ENCODE data around the gene TRIM24. TPM values are rescaled to one million over a fixed set of nuclear protein-coding genes. Genes with fewer than 3 reads are reported as not detected.
"Not testable (repeated sequence)": the region's sequence is repeated elsewhere in the genome, so short reads cannot be mapped to it uniquely, and the experiment has no call there.

Gene TRIM24
- total RNA-seq, 2 experiments from 2014 or later: 13.6 to 15.9 TPM

DNA sequence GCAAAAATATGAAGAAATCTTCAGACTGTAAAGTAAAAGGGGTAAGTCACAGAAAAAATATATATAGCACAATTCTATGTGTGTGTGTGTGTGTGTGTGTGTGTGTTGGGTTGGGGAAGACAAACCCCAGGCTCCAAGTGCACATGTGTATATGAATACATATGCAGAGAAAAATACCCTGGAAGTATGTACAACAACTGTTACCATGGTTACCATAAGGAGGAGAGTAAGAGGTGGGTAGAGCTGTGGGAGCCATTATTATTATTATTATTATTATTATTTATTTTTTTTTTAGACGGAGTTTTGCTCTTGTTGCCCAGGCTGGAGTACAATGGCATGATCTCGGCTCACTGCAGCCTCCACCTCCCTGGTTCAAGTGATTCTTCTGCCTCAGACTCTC, 23.7 kb upstream of the TRIM24 start:
- CTCF ChIA-PET: no interaction called here
- Mint-ChIP-seq H3K4me3 (no peak overlapping the region), H3K9me3 (peaks cover 7% of the 10 kb centered on the region), H3K27me3 (peaks cover 3% of the 10 kb centered on the region), H3K4me1 (ENCODE audit: low read depth) (no peaks in the 10 kb centered on the region), H3K27ac (no peak overlapping the region), H3K36me3 (no peaks in the 10 kb centered on the region)
- POLR2A ChIA-PET: no interaction called here
- DNase-seq: no peak
- intact Hi-C loops (cut with micrococcal nuclease): no loop called here

DNA sequence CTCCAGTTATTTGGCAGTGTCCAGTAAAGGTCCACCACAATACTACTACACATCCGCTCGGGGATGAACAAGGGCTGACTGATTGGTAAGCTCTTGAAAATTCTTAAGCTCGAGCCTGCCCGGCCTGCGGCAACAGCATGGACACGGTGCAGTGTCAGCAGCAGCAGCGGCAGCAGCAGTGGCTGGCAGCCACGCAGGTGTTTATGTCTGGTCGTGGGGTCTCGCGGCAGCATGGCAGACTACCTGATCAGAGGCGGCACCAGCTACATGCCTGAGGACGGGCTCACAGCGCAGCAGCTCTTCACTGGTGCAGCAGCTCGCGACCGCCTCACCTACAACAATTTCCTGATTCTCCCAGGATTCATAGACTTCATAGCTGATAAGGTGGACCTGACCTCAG, 19.6 kb upstream of the TRIM24 start:
- Mint-ChIP-seq H3K27ac (no peak overlapping the region), H3K9me3 (no peaks in the 10 kb centered on the region), H3K36me3 (no peaks in the 10 kb centered on the region), H3K27me3 (peaks cover 5% of the 10 kb centered on the region), H3K4me3 (no peak overlapping the region), H3K4me1 (ENCODE audit: low read depth) (no peaks in the 10 kb centered on the region)
- CTCF ChIA-PET: no interaction called here
- POLR2A ChIA-PET: no interaction called here
- intact Hi-C loops (cut with micrococcal nuclease): no loop called here
- DNase-seq: no peak

DNA sequence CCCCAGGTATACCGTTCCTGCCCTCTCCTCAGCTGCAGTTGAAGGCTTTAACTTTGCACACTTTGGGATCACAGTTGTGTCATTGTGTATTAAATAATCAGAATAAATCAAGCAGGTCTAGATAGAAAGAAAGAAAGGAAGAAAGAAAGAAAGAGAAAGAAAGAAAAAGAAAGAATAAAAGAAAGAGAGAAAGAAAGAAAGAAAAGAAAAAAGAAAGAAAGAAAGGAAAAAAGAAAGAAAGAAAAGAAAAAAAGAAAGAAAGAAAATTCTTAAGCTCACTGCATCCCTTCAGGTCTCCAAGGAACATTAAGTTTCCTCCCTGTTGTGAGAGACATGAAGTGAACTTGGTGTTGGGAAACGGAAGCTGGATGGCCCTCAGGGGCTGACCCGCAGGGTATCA, 17.2 kb upstream of the TRIM24 start:
- H3K27ac Mint-ChIP-seq: no peak overlapping the region
- no peak for DNase-seq
- H3K4me3 Mint-ChIP-seq: no peak overlapping the region
- peaks cover 2% of the 10 kb centered on the region for H3K27me3 Mint-ChIP-seq
- POLR2A ChIA-PET: no interaction called here
- H3K4me1 Mint-ChIP-seq (ENCODE audit: low read depth): no peaks in the 10 kb centered on the region
- no peaks in the 10 kb centered on the region for H3K36me3 Mint-ChIP-seq
- H3K9me3 Mint-ChIP-seq: no peaks in the 10 kb centered on the region
- intact Hi-C loops (cut with micrococcal nuclease): no loop called here
- CTCF ChIA-PET: interaction anchor here (0.6 kb wide), 1 partner anchor 68 kb away, joined by 4 read pairs; no protein-coding TSS in a partner anchor

DNA sequence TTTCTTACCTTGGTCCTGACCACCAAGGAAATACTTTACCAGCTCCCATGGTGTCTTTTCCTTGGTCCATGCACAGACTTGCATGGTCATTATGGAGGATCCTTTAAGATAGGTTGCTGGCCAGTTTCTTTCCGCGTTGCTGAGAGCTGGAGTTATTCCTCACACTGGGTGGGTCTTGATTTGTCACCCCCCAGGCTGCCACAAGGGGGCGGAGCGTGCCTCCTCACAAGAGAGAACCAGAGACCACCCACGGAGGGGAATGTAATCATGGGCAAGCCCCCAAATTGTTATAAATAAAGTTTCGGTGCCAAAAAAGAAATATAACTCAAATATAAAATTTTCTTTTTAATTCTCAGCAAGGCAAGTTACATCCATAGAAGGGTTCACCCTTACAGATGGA, 10.5 kb upstream of the TRIM24 start:
- CTCF ChIA-PET: interaction anchor here (1.0 to 1.1 kb wide), 2 partner anchors 18 to 289 kb away, joined by 3 to 6 read pairs; no protein-coding TSS in a partner anchor
- no peaks in the 10 kb centered on the region for H3K4me1 Mint-ChIP-seq (ENCODE audit: low read depth)
- no peaks in the 10 kb centered on the region for H3K36me3 Mint-ChIP-seq
- intact Hi-C loops (cut with micrococcal nuclease): loop anchor here (1.0 kb wide), 1 partner anchor 289 kb away; no protein-coding TSS in a partner anchor
- POLR2A ChIA-PET: no interaction called here
- H3K4me3 Mint-ChIP-seq: no peak overlapping the region
- no peaks in the 10 kb centered on the region for H3K9me3 Mint-ChIP-seq
- peak overlapping the region; percentile 55 for H3K27ac Mint-ChIP-seq
- no peaks in the 10 kb centered on the region for H3K27me3 Mint-ChIP-seq
- peak; percentile 43 for DNase-seq

DNA sequence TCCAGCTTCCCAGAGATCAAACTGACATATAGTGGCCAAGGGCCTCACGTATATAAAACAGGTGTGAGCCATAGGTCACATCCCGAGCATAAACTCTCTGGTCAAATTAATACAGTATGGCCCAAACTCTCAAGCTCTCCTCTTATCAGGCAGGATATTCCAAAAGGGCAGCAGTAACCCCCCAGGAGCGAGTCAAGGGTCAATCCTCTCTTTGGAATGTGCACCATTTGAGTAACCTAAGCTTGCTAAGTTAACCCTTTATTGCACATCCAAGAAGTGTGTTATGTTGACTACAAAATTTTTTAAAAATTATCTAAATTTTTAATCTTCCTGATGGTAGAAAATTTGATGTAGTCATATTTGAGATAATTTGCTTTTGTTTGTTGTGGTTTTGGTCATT, 4.5 kb upstream of the TRIM24 start:
- no peaks in the 10 kb centered on the region for H3K27me3 Mint-ChIP-seq
- H3K4me1 Mint-ChIP-seq (ENCODE audit: low read depth): peaks cover 4% of the 10 kb centered on the region
- no peaks in the 10 kb centered on the region for H3K36me3 Mint-ChIP-seq
- DNase-seq: no peak
- intact Hi-C loops (cut with micrococcal nuclease): loop anchor here (10.0 kb wide), 1 partner anchor 551 kb away; no protein-coding TSS in a partner anchor
- ChIA-PET POLR2A (no interaction called here), CTCF (no interaction called here)
- H3K27ac Mint-ChIP-seq: no peak overlapping the region
- H3K4me3 Mint-ChIP-seq: no peak overlapping the region
- no peaks in the 10 kb centered on the region for H3K9me3 Mint-ChIP-seq

DNA sequence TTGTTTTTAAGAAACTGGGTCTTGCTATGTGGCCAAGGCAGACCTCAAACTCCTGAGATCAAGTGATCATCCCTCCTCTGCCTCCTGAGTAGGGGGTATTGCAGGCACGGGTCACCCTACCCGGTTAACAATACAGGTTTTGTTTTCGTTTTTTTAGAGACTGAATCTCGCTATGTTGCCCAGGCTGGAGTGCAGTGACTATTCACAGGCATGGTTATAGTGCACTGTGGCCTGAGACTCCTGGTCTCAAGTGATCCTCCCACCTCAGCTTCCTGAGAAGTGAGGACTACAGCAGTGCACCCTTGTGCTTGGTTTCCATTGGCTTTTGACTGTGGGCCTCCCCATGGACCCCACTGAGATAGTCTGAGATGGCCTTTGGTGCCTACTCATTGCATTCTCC, 3.8 kb upstream of the TRIM24 start:
- no peaks in the 10 kb centered on the region for H3K27me3 Mint-ChIP-seq
- ChIA-PET CTCF (no interaction called here), POLR2A (no interaction called here)
- no peak for DNase-seq
- no peak overlapping the region for H3K4me3 Mint-ChIP-seq
- intact Hi-C loops (cut with micrococcal nuclease): loop anchor here (10.0 kb wide), 1 partner anchor 551 kb away; no protein-coding TSS in a partner anchor
- no peaks in the 10 kb centered on the region for H3K36me3 Mint-ChIP-seq
- no peaks in the 10 kb centered on the region for H3K9me3 Mint-ChIP-seq
- H3K27ac Mint-ChIP-seq: no peak overlapping the region
- peaks cover 6% of the 10 kb centered on the region for H3K4me1 Mint-ChIP-seq (ENCODE audit: low read depth)

DNA sequence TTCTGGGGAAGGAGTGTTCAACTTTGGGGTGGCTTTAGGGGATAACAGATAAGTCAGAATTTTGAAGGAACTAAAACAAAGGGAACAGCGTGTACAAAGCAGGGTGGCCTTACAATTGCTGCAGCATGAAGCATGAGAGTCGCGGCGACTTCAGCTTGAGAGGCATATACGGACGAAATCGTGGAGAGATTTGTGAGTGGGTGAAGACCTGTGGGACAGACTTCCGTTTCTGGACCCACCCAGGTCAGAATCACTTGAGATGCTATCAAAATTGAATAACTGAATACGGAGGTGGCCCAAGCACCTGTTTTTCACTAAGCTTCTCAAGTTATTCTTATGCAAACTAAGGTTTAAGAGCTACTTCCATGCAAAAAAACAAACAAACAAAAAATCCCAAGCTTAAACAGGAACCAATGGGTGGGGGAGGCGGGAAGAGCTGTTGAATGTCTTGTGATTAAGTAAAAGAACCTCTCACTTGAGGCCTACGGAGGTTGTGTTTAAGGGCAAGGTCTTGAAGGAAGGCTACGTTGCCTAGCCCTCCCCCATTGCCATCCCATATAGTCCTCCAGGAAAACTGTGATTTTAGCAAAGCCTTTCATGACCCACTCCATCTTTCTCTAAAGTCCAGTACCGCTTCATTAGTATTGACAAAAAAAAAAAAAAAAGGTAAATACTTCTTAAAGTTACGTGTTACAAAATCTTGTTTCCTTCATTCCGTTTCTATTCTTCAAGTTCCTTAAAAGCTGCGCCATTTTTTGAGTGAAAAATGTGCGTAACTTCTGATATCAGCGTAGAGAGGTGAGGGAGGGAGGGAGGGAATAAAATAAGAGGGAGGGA, 1.3 kb upstream of the TRIM24 start:
- no peaks in the 10 kb centered on the region for H3K9me3 Mint-ChIP-seq
- no peak overlapping the region for H3K4me3 Mint-ChIP-seq
- H3K27me3 Mint-ChIP-seq: no peaks in the 10 kb centered on the region
- H3K36me3 Mint-ChIP-seq: peaks cover 4% of the 10 kb centered on the region
- intact Hi-C loops (cut with micrococcal nuclease): loop anchor here (10.0 kb wide), 1 partner anchor 554 kb away; no protein-coding TSS in a partner anchor
- CTCF ChIA-PET: interaction anchor here (2.2 kb wide), 1 partner anchor 457 kb away, joined by 5 read pairs; the partner anchor contains the start of gene CREB3L2
- no peak for DNase-seq
- no peak overlapping the region for H3K27ac Mint-ChIP-seq
- POLR2A ChIA-PET: no interaction called here
- peaks cover 23% of the 10 kb centered on the region for H3K4me1 Mint-ChIP-seq (ENCODE audit: low read depth)

DNA sequence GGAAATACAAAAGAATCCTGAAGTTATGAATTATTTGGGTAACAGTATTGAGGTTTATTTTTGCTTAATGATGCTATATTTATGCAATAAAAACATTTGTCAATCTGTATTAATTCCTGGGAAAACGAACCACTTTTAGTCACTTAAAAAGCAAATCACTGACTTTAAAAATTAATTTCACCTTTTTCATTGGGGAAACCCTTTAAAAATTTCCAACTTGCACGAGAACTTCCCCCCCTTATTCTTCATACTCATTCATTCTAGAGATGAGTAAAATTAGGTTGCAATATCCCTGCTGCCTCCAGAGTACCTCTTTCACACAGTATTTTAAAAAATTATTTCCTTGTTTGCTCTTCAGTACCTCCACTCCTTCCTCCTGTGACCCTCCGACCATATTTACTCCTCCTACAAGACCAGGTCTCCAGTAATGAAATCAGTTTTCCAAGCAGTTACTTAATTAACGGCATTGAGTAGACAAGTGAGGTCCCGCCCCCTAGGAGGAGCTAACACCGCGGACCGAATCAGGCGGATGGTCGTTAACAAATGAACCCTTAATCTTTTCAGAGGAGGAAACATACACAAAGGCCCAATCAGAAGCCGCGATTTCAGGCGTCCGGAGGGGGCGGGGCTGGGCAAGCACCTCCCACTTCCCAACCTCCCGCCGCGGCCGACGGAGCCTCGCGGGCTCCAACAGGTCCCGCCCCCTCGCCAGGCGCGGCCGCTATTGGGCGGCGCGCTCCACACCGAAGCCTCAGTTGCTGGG, 465 bp upstream of the TRIM24 start:
- Mint-ChIP-seq H3K36me3 (peaks cover 4% of the 10 kb centered on the region), H3K4me3 (peak overlapping the region; percentile 90), H3K9me3 (no peaks in the 10 kb centered on the region), H3K27ac (peak overlapping the region; percentile 65), H3K27me3 (no peaks in the 10 kb centered on the region), H3K4me1 (ENCODE audit: low read depth) (peaks cover 25% of the 10 kb centered on the region)
- intact Hi-C loops (cut with micrococcal nuclease): loop anchor here (1.0 to 10.0 kb wide), 10 partner anchors 148 to 883 kb away; partner anchors contain the start of genes CREB3L2, FMC1 and ZC3HAV1
- CTCF ChIA-PET: interaction anchor here (1.1 to 2.2 kb wide), 2 partner anchors 279 to 458 kb away, joined by 5 read pairs; partner anchors contain the start of gene CREB3L2
- peak; percentile 98 for DNase-seq
- POLR2A ChIA-PET: no interaction called here

DNA sequence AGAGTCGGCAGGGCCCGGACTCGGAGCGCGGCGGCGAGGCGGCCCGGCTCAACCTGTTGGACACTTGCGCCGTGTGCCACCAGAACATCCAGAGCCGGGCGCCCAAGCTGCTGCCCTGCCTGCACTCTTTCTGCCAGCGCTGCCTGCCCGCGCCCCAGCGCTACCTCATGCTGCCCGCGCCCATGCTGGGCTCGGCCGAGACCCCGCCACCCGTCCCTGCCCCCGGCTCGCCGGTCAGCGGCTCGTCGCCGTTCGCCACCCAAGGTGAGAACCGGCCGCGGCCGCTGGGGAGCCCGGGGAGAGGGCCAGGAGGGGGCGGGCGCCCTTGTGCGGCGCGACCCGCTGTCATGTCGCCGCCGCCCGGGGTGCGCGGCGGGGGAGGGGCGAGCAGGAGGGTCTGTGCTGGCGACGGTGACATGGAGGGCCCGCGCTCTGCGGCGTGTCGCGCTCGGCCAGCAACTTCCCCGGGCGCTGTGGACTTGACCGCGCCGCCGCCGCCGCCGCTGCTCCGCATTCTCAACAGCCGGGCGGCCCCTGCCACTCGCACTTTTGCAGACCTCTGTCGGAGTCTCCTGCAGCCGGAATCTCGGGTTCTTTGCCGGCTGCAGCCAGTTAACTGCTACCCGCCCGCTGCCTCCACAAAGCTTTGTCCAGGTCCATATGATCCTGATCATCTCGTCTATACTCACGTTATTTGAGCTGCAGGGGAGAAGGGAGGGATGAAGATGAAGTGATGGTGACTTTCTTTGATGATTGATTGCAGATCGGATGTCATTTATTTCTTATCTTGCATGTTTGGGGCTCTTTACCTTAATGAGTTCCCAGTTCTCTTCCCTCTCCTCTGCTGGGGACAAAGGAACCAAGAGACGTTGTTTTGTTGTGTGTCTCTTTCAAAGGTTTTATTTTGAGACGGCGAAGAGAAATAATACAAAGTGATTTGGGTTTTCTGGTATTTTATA, 869 bp downstream of the TRIM24 start:
- peak; percentile 66 for DNase-seq
- no peaks in the 10 kb centered on the region for H3K9me3 Mint-ChIP-seq

DNA sequence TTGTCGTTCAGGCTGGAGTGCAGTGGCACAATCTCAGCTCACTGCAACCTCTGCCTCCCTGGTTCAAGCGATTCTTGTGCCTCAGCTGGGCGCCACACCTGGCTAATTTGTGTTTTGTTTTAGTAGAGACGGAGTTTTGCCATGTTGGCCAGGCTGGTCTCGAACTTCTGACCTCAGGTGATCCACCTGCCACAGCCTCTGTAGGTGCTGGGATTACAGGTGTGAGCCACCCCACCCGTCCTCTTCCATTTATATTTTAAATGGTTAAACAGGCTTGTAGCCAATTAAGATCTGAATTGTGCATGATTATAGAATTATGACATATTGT, 3.2 kb downstream of the TRIM24 start:
- H3K36me3 Mint-ChIP-seq, H3K27me3 Mint-ChIP-seq, DNase-seq, H3K9me3 Mint-ChIP-seq, POLR2A ChIA-PET, H3K4me3 Mint-ChIP-seq, CTCF ChIA-PET, H3K27ac Mint-ChIP-seq: not testable (repeated sequence)
- intact Hi-C loops (cut with micrococcal nuclease): loop anchor here (5.0 to 10.0 kb wide), 6 partner anchors 144 to 879 kb away; partner anchors contain the start of genes FMC1 and ZC3HAV1
- H3K4me1 Mint-ChIP-seq (ENCODE audit: low read depth): peaks cover 39% of the 10 kb centered on the region

More for the DNA sequence above, 869 bp downstream of the TRIM24 start:
- Mint-ChIP-seq H3K27me3 (no peaks in the 10 kb centered on the region), H3K4me3 (peak overlapping the region; percentile 90), H3K36me3 (peaks cover 4% of the 10 kb centered on the region), H3K27ac (peak overlapping the region; percentile 82), H3K4me1 (ENCODE audit: low read depth) (peaks cover 33% of the 10 kb centered on the region)
- POLR2A ChIA-PET: interaction anchor here (0.7 kb wide), 1 partner anchor 17 kb away, joined by 3 read pairs; no protein-coding TSS in a partner anchor
- CTCF ChIA-PET: interaction anchor here (0.7 to 1.1 kb wide), 2 partner anchors 155 to 278 kb away, joined by 3 to 5 read pairs; no protein-coding TSS in a partner anchor
- intact Hi-C loops (cut with micrococcal nuclease): loop anchor here (1.0 to 10.0 kb wide), 9 partner anchors 146 to 881 kb away; partner anchors contain the start of genes CREB3L2, FMC1 and ZC3HAV1

DNA sequence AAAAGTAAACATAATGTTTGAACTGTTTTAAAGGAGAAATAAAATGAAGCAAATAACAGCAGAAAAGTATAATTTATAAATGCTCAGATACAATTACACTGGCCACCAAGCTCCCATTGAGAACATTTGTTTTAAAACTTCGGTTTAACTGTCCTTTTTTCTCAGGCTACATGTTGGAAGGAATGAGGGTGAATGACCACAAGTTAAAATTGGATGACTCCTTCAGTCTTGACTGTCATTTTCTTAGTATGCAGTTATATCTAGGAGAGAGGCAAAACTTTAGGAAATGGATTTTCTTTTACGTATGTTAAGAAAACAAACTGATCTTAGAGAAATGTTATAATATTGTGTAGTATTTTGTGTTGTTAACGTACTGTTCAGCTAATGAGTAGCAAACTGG, 5.0 kb downstream of the TRIM24 start:
- Mint-ChIP-seq H3K4me1 (ENCODE audit: low read depth) (peaks cover 45% of the 10 kb centered on the region), H3K36me3 (peaks cover 8% of the 10 kb centered on the region), H3K4me3 (no peak overlapping the region), H3K9me3 (no peaks in the 10 kb centered on the region), H3K27me3 (no peaks in the 10 kb centered on the region), H3K27ac (no peak overlapping the region)
- POLR2A ChIA-PET: no interaction called here
- DNase-seq: no peak
- CTCF ChIA-PET: interaction anchor here (0.6 to 1.5 kb wide), 2 partner anchors 274 to 458 kb away, joined by 3 to 6 read pairs; no protein-coding TSS in a partner anchor
- intact Hi-C loops (cut with micrococcal nuclease): loop anchor here (5.0 to 10.0 kb wide), 3 partner anchors 42 to 640 kb away; partner anchors contain the start of gene ZC3HAV1

Data from activated CD4-positive, alpha-beta memory T cell treated with anti-CD3 and anti-CD28 coated beads for 36 hours (primary cell).